ENCODE results near the gene SPATA31C2. TPM values are rescaled to one million over a fixed set of nuclear protein-coding genes. Genes with fewer than 3 reads are reported as not detected.
"Not testable (repeated sequence)": the region's sequence is repeated elsewhere in the genome, so short reads cannot be mapped to it uniquely, and the experiment has no call there.

Gene SPATA31C2
- 0.30 TPM for polyA plus RNA-seq (2013, experiment 1 of 4)
- 0.27 TPM for polyA plus RNA-seq (2013, experiment 2 of 4)
- polyA plus RNA-seq (2013, experiment 3 of 4): 0.16 TPM
- 0.36 TPM for polyA plus RNA-seq (2013, experiment 4 of 4)

DNA sequence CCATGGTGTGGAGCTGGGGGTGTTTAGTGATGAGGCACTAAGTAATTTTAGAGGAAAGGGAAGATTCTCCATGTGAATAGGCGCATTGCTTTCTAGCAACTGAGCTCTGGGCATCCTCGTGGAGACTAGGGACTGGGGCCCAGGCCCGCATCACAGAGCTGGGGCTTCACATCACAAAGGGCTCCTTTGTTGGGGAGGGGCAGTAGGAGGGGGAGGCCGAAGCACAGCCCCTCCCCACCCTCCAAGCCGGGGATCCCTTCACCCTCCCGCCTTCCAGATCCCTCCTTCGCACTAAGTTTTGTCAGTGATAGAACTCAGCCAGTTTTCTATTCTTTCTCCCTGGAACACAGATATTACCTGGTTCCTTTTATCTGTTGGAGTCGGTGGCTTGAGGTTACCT, at the start of gene SPATA31C2:
SPATA31C2 (minus strand) TSS at position 101 of the 400 bp plus-strand sequence; CDS start at position 72, 29 bp downstream.
- H3K27ac ChIP-seq (ENCODE audit: insufficient read depth, low read depth, low read length, poor library complexity, severe bottlenecking); H3K9me3 ChIP-seq (ENCODE audit: control insufficient read depth, low read length); H3K36me3 ChIP-seq (ENCODE audit: control insufficient read depth, insufficient read depth, low read length); H3K4me3 ChIP-seq (ENCODE audit: insufficient read depth, low read depth, low read length); H3K4me1 ChIP-seq (ENCODE audit: control insufficient read depth, insufficient read depth, low read length); H3K27me3 ChIP-seq (ENCODE audit: control insufficient read depth, insufficient read depth, low read length, poor library complexity, severe bottlenecking): not testable (repeated sequence)
- 82% methylated on average over 1 of the region's 8 CpGs; no CpG with 5 or more reads in 1 of the 2 experiments for WGBS, 2 experiments

GRCh38 chr9:88187631-88188030, 49.4 kb upstream of the SPATA31C2 start:
- Histone ChIP-seq H3K36me3 (ENCODE audit: control insufficient read depth, insufficient read depth, low read length) (no peaks in the 10 kb centered on the region), H3K27me3 (ENCODE audit: control insufficient read depth, insufficient read depth, low read length, poor library complexity, severe bottlenecking) (no peaks in the 10 kb centered on the region), H3K4me3 (ENCODE audit: insufficient read depth, low read depth, low read length) (no peak overlapping the region), H3K9me3 (ENCODE audit: control insufficient read depth, low read length) (no peaks in the 10 kb centered on the region), H3K4me1 (ENCODE audit: control insufficient read depth, insufficient read depth, low read length) (no peaks in the 10 kb centered on the region), H3K27ac (ENCODE audit: insufficient read depth, low read depth, low read length, poor library complexity, severe bottlenecking) (no peak overlapping the region)
- WGBS, 2 experiments: 96 to 98% methylated on average over 1 to 2 of the region's 2 CpGs

DNA sequence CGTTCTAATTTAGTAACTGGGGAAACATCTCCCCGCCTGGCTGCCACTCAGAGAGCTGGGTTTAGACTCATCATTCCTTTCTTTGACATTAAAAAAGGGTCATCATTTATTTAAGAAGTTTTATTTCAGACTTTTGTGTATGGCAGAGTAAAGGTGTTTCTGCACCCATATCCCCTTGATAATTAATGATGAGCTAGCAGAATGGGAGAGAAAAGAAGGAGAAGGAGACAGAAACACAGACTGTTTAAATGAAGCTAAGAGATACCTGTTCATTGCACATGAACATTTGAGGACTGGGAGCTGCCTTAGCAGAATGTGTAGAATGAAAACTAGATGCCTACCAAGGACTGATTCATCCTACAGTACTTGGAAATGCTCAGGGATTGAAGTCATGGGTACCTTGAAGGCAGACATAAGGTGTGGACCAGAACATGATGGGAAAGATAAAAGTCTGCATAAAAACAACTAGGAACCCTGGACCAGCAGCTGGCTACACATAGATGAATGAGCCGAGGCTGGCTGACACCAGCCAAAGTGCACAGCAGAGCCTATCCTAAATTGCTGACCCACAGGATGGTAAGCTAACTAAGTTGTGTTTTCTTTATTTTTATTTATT, 48.3 kb upstream of the SPATA31C2 start:
- WGBS, 2 experiments: 94 to 97% methylated on average over 3 of the region's 3 CpGs
- H3K4me3 ChIP-seq (ENCODE audit: insufficient read depth, low read depth, low read length): no peak overlapping the region
- no peak overlapping the region for H3K27ac ChIP-seq (ENCODE audit: insufficient read depth, low read depth, low read length, poor library complexity, severe bottlenecking)
- no peaks in the 10 kb centered on the region for H3K36me3 ChIP-seq (ENCODE audit: control insufficient read depth, insufficient read depth, low read length)
- no peaks in the 10 kb centered on the region for H3K4me1 ChIP-seq (ENCODE audit: control insufficient read depth, insufficient read depth, low read length)
- H3K9me3 ChIP-seq (ENCODE audit: control insufficient read depth, low read length): no peaks in the 10 kb centered on the region
- no peaks in the 10 kb centered on the region for H3K27me3 ChIP-seq (ENCODE audit: control insufficient read depth, insufficient read depth, low read length, poor library complexity, severe bottlenecking)

DNA sequence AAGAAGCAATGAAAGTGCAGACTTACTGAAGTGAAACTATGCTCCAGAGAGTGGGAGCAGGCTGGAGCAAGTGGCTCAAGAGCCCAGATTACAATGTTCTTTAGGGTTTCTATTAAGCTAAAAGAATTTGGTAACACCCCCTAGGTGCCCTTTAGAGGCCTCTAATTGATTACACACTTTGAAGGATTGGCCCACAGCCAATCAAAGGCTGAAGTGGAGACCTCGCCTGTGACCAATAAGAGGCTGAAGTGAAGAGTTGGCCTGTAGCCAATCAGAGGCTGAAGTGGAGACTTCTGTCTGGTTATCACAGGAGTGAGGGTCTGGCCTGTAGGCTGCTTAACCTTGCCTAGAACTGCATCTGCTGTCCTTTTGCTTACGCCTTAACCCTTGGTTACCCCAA, 46.7 kb upstream of the SPATA31C2 start:
- Histone ChIP-seq H3K9me3 (ENCODE audit: control insufficient read depth, low read length) (no peaks in the 10 kb centered on the region), H3K27ac (ENCODE audit: insufficient read depth, low read depth, low read length, poor library complexity, severe bottlenecking) (no peak overlapping the region), H3K4me1 (ENCODE audit: control insufficient read depth, insufficient read depth, low read length) (no peaks in the 10 kb centered on the region), H3K4me3 (ENCODE audit: insufficient read depth, low read depth, low read length) (no peak overlapping the region), H3K27me3 (ENCODE audit: control insufficient read depth, insufficient read depth, low read length, poor library complexity, severe bottlenecking) (no peaks in the 10 kb centered on the region), H3K36me3 (ENCODE audit: control insufficient read depth, insufficient read depth, low read length) (no peaks in the 10 kb centered on the region)
- WGBS, 2 experiments: 93 to 97% methylated on average over 1 to 2 of the region's 2 CpGs

GRCh38 chr9:88183798-88184495, 45.7 kb upstream of the SPATA31C2 start:
- 88 to 93% methylated on average over 5 of the region's 5 CpGs for WGBS, 2 experiments
- Histone ChIP-seq H3K9me3 (ENCODE audit: control insufficient read depth, low read length) (no peaks in the 10 kb centered on the region), H3K4me3 (ENCODE audit: insufficient read depth, low read depth, low read length) (no peak overlapping the region), H3K27me3 (ENCODE audit: control insufficient read depth, insufficient read depth, low read length, poor library complexity, severe bottlenecking) (no peaks in the 10 kb centered on the region), H3K27ac (ENCODE audit: insufficient read depth, low read depth, low read length, poor library complexity, severe bottlenecking) (no peak overlapping the region), H3K4me1 (ENCODE audit: control insufficient read depth, insufficient read depth, low read length) (no peaks in the 10 kb centered on the region), H3K36me3 (ENCODE audit: control insufficient read depth, insufficient read depth, low read length) (no peaks in the 10 kb centered on the region)

DNA sequence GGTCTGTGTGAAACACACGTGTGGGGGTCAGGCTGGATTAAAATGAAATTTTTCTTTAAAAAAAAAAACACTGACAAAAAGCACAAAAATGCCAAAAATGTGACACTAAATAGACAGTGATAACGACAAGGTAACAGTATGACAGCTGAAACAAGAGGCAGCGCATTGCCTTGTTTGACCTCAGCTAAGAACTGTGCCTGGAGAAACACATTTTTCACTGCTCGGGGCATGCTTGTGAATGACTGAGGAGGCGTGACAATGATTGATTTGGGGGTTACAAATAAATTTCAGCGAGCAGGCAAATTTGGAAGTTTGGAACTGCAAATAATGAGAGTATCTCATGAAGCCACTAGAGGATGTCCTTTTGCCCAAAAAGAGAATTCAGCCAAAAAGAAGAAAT, 44.2 kb upstream of the SPATA31C2 start:
- H3K27ac ChIP-seq (ENCODE audit: insufficient read depth, low read depth, low read length, poor library complexity, severe bottlenecking): no peak overlapping the region
- no peaks in the 10 kb centered on the region for H3K4me1 ChIP-seq (ENCODE audit: control insufficient read depth, insufficient read depth, low read length)
- H3K36me3 ChIP-seq (ENCODE audit: control insufficient read depth, insufficient read depth, low read length): no peaks in the 10 kb centered on the region
- no peaks in the 10 kb centered on the region for H3K9me3 ChIP-seq (ENCODE audit: control insufficient read depth, low read length)
- WGBS, 2 experiments: 84 to 91% methylated on average over 6 of the region's 6 CpGs
- H3K27me3 ChIP-seq (ENCODE audit: control insufficient read depth, insufficient read depth, low read length, poor library complexity, severe bottlenecking): no peaks in the 10 kb centered on the region
- H3K4me3 ChIP-seq (ENCODE audit: insufficient read depth, low read depth, low read length): no peak overlapping the region

GRCh38 chr9:88180081-88180765, 41.9 kb upstream of the SPATA31C2 start:
- Histone ChIP-seq H3K27ac (ENCODE audit: insufficient read depth, low read depth, low read length, poor library complexity, severe bottlenecking) (no peak overlapping the region), H3K36me3 (ENCODE audit: control insufficient read depth, insufficient read depth, low read length) (no peaks in the 10 kb centered on the region), H3K27me3 (ENCODE audit: control insufficient read depth, insufficient read depth, low read length, poor library complexity, severe bottlenecking) (no peaks in the 10 kb centered on the region), H3K4me1 (ENCODE audit: control insufficient read depth, insufficient read depth, low read length) (peaks cover 4% of the 10 kb centered on the region), H3K4me3 (ENCODE audit: insufficient read depth, low read depth, low read length) (no peak overlapping the region), H3K9me3 (ENCODE audit: control insufficient read depth, low read length) (no peaks in the 10 kb centered on the region)
- WGBS, 2 experiments: 95% methylated on average over 23 of the region's 23 CpGs

DNA sequence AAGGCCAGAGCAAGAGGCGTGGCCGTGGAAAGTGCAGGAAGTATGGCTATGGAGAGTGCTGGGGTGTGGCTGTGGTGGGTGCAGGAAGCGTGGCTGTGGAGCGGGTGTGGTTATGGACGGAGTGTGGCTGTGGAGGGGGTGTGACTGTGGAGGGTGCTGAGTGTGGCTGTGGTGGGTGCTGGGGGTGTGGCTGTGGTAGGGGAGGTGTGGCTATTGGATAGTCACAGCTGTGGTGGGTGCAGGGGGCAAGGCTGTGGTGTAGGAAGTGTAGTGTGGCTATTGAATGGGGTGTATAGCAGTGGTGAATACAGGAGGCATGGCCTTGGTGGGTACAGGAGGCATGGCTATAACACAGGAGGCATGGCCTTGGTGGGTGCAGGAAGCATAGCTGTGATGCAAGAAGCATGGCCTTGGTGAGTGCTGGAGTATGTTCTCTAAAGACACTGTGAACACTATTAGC, 40.8 kb upstream of the SPATA31C2 start:
- peaks cover 4% of the 10 kb centered on the region for H3K4me1 ChIP-seq (ENCODE audit: control insufficient read depth, insufficient read depth, low read length)
- H3K36me3 ChIP-seq (ENCODE audit: control insufficient read depth, insufficient read depth, low read length): no peaks in the 10 kb centered on the region
- no peaks in the 10 kb centered on the region for H3K27me3 ChIP-seq (ENCODE audit: control insufficient read depth, insufficient read depth, low read length, poor library complexity, severe bottlenecking)
- WGBS, 2 experiments: 94 to 98% methylated on average over 5 of the region's 5 CpGs
- no peak overlapping the region for H3K27ac ChIP-seq (ENCODE audit: insufficient read depth, low read depth, low read length, poor library complexity, severe bottlenecking)
- no peak overlapping the region for H3K4me3 ChIP-seq (ENCODE audit: insufficient read depth, low read depth, low read length)
- H3K9me3 ChIP-seq (ENCODE audit: control insufficient read depth, low read length): no peaks in the 10 kb centered on the region

DNA sequence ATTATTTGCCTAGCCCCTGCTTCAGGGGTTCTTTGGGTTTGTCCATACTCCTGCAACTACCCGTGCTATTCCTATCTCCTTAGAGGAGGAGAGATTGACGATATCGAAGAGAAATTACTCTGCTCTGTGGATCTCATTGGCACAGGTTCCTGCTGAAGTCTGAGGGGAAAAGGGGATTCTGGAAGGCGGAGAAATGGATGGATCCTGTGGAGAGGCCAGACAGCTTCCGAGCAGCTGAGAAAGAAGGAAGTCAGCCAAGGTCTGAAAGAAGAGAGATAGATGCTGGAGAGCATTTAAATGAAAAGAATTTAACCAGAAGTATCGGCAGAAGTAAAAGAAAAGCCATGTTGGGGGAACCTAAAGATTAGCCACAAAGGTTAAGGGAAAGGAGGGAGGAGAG, 40.4 kb upstream of the SPATA31C2 start:
- Histone ChIP-seq H3K9me3 (ENCODE audit: control insufficient read depth, low read length) (no peaks in the 10 kb centered on the region), H3K27ac (ENCODE audit: insufficient read depth, low read depth, low read length, poor library complexity, severe bottlenecking) (no peak overlapping the region), H3K27me3 (ENCODE audit: control insufficient read depth, insufficient read depth, low read length, poor library complexity, severe bottlenecking) (no peaks in the 10 kb centered on the region), H3K4me3 (ENCODE audit: insufficient read depth, low read depth, low read length) (no peak overlapping the region), H3K36me3 (ENCODE audit: control insufficient read depth, insufficient read depth, low read length) (no peaks in the 10 kb centered on the region), H3K4me1 (ENCODE audit: control insufficient read depth, insufficient read depth, low read length) (peaks cover 4% of the 10 kb centered on the region)
- 87 to 89% methylated on average over 6 of the region's 6 CpGs for WGBS, 2 experiments

GRCh38 chr9:88177371-88177770, 39.1 kb upstream of the SPATA31C2 start:
- Histone ChIP-seq H3K4me3 (ENCODE audit: insufficient read depth, low read depth, low read length) (no peak overlapping the region), H3K4me1 (ENCODE audit: control insufficient read depth, insufficient read depth, low read length) (peaks cover 4% of the 10 kb centered on the region), H3K27ac (ENCODE audit: insufficient read depth, low read depth, low read length, poor library complexity, severe bottlenecking) (no peak overlapping the region), H3K27me3 (ENCODE audit: control insufficient read depth, insufficient read depth, low read length, poor library complexity, severe bottlenecking) (no peaks in the 10 kb centered on the region), H3K9me3 (ENCODE audit: control insufficient read depth, low read length) (no peaks in the 10 kb centered on the region), H3K36me3 (ENCODE audit: control insufficient read depth, insufficient read depth, low read length) (no peaks in the 10 kb centered on the region)
- WGBS, 2 experiments: 94 to 97% methylated on average over 3 of the region's 3 CpGs
